ENCODE data around the gene SDCBP2.

- no peak for TF ChIP-seq BHLHE40 (IDR thresholded peaks at IDR 0.05; ENCODE audit: borderline replicate concordance)
- no peak for TF ChIP-seq ELF4 (IDR thresholded peaks at IDR 0.05)
- no peak for TF ChIP-seq ARNT (IDR thresholded peaks at IDR 0.05)
- no peak for TF ChIP-seq ZNF384 (IDR thresholded peaks at IDR 0.05)
- TF ChIP-seq FOXM1 (IDR thresholded peaks at IDR 0.05; ENCODE audit: borderline replicate concordance), result no peak
- no peak for TF ChIP-seq TARDBP (IDR thresholded peaks at IDR 0.05)
- no peak for TF ChIP-seq HDGF (IDR thresholded peaks at IDR 0.05; ENCODE audit: borderline replicate concordance)
- TF ChIP-seq PKNOX1 (IDR thresholded peaks at IDR 0.05), result no peak
- no peak for TF ChIP-seq CTBP1 (IDR thresholded peaks at IDR 0.05; ENCODE audit: borderline replicate concordance)
- no peak for TF ChIP-seq LEF1 (IDR thresholded peaks at IDR 0.05; ENCODE audit: borderline replicate concordance)
- no peak for TF ChIP-seq FOXK2 (IDR thresholded peaks at IDR 0.05)
- no peak for TF ChIP-seq L3MBTL2 (conservative IDR thresholded peaks at IDR 0.05)
- no peak for TF ChIP-seq SP1 (IDR thresholded peaks at IDR 0.05)
- no peak for TF ChIP-seq FOXA1 (IDR thresholded peaks at IDR 0.05)
Observed at GRCh38 chr20:1286267-1287024, 42.5 kb downstream of the SDCBP2 start.

Measured in HEK293T (cell line).